AG10803 (cell line): Measurements from ENCODE around the gene SYT6.
A peak's percentile ranks its signal among the peaks of the same experiment; 100 is the strongest.

Experiments used
- DNase-seq: peaks from one replicate; pipeline ENCODE4 v3.0.0; 2010; ENCODE audit warnings: low read depth
- H3K4me3 ChIP-seq: 2 replicates; pipeline ENCODE4 v1.5.1; 2011; ENCODE audit warnings: mild to moderate bottlenecking, low read length, control low read depth
- TF ChIP-seq, protein P1 (sequence below): conservative IDR thresholded peaks from 2 replicates; pipeline ENCODE4 v1.5.1; 2011; ENCODE audit warnings: mild to moderate bottlenecking, low read length, control low read depth, inconsistent platforms

Gene SYT6

DNA sequence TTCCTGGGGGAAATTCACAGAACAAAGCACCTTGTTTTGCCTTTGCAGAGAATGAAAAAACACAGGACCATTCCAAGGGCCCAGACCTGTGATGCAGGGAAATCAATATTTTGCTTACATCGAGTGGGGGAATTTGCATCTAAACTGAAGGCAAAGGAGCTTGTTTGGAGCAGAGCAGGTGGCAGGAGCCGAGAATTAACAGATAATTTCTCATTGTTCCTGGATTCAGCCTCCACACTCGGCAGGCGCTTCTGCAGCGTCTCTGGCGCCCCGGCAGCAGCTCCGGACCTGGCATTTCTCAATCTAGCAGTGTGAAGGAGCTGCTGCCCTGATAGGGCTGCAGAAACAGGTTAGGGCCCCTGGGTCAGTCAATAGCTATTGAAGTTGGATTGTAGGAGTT is 2.0 kb upstream of the SYT6 start:
- no peak for DNase-seq
- TF ChIP-seq, protein P1, sequence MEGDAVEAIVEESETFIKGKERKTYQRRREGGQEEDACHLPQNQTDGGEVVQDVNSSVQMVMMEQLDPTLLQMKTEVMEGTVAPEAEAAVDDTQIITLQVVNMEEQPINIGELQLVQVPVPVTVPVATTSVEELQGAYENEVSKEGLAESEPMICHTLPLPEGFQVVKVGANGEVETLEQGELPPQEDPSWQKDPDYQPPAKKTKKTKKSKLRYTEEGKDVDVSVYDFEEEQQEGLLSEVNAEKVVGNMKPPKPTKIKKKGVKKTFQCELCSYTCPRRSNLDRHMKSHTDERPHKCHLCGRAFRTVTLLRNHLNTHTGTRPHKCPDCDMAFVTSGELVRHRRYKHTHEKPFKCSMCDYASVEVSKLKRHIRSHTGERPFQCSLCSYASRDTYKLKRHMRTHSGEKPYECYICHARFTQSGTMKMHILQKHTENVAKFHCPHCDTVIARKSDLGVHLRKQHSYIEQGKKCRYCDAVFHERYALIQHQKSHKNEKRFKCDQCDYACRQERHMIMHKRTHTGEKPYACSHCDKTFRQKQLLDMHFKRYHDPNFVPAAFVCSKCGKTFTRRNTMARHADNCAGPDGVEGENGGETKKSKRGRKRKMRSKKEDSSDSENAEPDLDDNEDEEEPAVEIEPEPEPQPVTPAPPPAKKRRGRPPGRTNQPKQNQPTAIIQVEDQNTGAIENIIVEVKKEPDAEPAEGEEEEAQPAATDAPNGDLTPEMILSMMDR: no peak
- no peak overlapping the region for H3K4me3 ChIP-seq

GRCh38 chr1:114154963-114155322 is 1.3 kb upstream of the SYT6 start:
- no peak overlapping the region for H3K4me3 ChIP-seq
- peak; percentile 9 for DNase-seq
- TF ChIP-seq, protein P1: no peak

DNA sequence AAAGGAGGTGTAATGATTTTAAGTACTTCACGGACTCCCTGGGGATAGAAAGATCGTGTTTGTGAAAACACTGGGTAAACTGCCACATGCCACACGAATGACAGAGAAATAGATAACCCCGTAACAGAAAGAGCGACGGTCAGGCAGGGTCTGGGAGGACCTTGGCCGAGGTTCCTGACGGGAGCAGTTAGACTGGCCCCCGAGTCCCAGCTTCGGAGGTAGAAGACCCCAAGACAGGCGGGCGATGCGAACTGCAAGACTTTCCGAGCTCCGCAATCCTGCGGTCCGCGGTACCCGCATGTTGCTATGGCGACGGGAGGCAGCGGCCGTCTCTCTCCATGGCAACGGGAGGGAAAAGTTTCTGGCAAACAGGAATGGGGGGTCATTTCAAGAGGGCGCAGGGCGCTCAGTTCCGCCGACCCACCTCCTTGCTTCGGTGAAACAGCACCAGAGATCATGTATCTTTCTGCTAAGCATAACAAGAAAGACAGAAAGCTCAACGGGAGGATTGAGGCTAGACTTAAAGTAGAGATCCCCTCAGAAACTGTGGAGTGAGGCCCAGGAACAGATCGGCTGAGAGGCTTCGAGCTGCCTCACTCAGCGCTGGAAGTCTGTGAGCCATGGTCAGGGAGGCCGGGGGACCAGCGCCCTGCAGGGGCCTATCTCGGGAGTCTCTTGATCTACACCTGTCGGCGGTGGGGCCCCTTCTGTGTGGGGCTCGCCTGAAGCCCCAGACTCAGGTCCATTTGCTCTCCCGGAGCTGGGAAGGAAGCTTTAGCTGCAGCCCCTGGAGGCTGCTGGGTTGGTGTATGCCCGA is 685 bp upstream of the SYT6 start:
- TF ChIP-seq, protein P1: no peak
- H3K4me3 ChIP-seq: no peak overlapping the region
- peak; percentile 9 for DNase-seq

GRCh38 chr1:114152508-114153260 is 985 bp downstream of the SYT6 start:
- DNase-seq: peak; percentile 34
- TF ChIP-seq, protein P1: no peak
- peak overlapping the region; percentile 27; the same call in 1 of the 2 replicates for H3K4me3 ChIP-seq

DNA sequence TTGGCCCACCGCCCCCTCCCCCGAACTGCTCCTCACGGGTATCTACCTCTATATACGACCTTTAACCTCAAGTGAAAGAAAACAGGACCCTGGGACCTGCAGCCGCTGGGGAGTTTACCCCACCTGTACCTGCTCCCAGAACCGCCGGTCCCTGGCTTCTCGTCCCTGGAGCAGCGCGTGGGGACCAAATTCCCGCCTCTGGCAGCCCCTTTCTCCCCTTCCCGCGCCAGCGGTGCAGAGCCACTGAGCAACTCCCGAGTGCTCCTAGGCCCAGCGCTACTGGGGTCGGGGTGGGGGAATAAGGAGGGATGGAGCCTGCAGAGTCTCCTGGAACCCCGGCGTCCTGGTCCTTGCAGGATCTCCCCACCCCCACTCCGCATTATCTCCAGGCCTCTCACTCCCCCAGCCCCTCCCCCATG is 1.6 kb downstream of the SYT6 start:
- H3K4me3 ChIP-seq: no peak overlapping the region
- no peak for DNase-seq
- TF ChIP-seq, protein P1: no peak

DNA sequence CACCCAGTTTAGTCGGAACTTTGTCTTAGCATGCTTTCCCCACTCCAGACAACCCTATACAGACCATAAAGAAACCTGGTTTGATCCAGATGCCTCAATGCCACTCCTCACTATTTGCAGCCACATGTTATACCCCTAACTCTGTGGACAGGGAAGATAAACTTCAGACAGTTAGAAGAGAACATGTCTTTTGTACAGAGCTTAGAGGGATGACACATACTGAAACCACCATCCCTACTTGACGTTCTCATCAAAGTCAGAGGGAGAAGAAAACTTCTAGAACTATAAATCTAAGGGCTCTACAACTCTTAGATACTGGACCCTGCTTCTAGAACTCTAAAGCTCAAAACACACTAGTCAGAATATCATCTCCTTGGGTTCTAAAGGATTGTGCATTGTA is 3.7 kb downstream of the SYT6 start:
- DNase-seq: no peak
- TF ChIP-seq, protein P1: no peak
- H3K4me3 ChIP-seq: no peak overlapping the region

DNA sequence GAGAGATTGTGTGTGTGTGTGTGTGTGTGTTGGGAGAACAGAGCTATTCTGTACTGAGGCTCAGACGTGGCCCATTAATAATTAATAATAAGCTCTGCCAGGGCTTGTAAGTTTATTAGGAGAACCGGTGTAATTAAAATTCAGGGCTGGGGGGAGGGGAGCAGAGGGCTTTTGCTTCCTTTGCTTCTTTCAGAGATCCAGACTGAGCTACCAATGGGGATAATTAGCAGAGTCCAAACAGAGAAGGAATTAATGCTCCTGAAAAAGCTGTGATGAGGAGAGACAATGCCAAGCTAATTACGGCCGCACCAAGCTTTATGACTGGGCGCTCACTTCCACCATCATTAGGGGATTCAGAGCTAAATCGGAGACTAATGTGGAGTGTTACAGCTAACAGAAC is 4.5 kb downstream of the SYT6 start:
- TF ChIP-seq, protein P1: no peak
- no peak for DNase-seq
- no peak overlapping the region for H3K4me3 ChIP-seq
